HEK293 (cell line): ENCODE results near the gene LCN6.

Source experiments
- CTCF ChIA-PET: fragments of 350-600 bp; formaldehyde crosslinking; extraction: SDS; loops from one replicate; lab custom pipeline; 2021; ENCODE audit warnings: antibody characterized with exemption; lab: Yijun Ruan, JAX
- POLR2A ChIA-PET: fragments of 300-600 bp; formaldehyde crosslinking; extraction: SDS; loops from one replicate; lab custom pipeline; 2020; ENCODE audit warnings: antibody characterized with exemption, inconsistent platforms; lab: Yijun Ruan, JAX
- H3K27ac ChIP-seq: fragments of 200-500 bp; sonication (Bioruptor generic); 2 replicates; pipeline ENCODE4 v1.5.1; 2014; ENCODE audit warnings: low read depth, low read length, control low read depth, inconsistent platforms; ENCODE audit errors: extremely low read depth
- H3K36me3 ChIP-seq, 2 experiments: fragments of 200-500 bp in 1 of 2; sonication (Bioruptor generic) in 1 of 2; 1 replicate in 1 of 2; 2 replicates in 1 of 2; pipeline ENCODE4 v1.5.1; 2014 to 2017; ENCODE audit warnings: inconsistent platforms in 2 of 2, low read length in 2 of 2; ENCODE audit not compliant: control insufficient read depth in 2 of 2, insufficient read depth in 1 of 2
- H3K4me1 ChIP-seq: fragments of 200-500 bp; sonication (Bioruptor generic); 2 replicates; pipeline ENCODE4 v1.5.1; 2014; ENCODE audit warnings: mild to moderate bottlenecking, low read length, inconsistent platforms; ENCODE audit not compliant: control insufficient read depth, insufficient read depth
- H3K4me3 ChIP-seq: 2 replicates; pipeline ENCODE4 v1.5.1; 2011; ENCODE audit warnings: low read depth, mild to moderate bottlenecking, control low read depth, low read length, moderate library complexity
- H3K9me3 ChIP-seq: fragments of 200-500 bp; sonication (Bioruptor generic); 2 replicates; pipeline ENCODE4 v1.5.1; 2014; ENCODE audit warnings: low read depth, low read length, inconsistent platforms; ENCODE audit not compliant: control insufficient read depth, insufficient read depth
- HIC1 ChIP-seq: fragments of 450-650 bp; formaldehyde crosslinking; IDR thresholded peaks from 2 replicates; pipeline ENCODE4 v1.5.1; 2016; ENCODE audit warnings: missing biosample characterization, missing genetic modification characterization
- INSM2 ChIP-seq: fragments of 450-650 bp; formaldehyde crosslinking; IDR thresholded peaks from 2 replicates; pipeline ENCODE4 v1.5.1; 2016; ENCODE audit warnings: missing biosample characterization, missing genetic modification characterization
- KLF8 ChIP-seq: fragments of 450-650 bp; formaldehyde crosslinking; IDR thresholded peaks from 2 replicates; pipeline ENCODE4 v1.5.1; 2016; ENCODE audit warnings: missing biosample characterization, missing genetic modification characterization
- PBX3 ChIP-seq: sonication (generic); formaldehyde crosslinking; IDR thresholded peaks from 2 replicates; pipeline ENCODE4 v1.8.1; 2022; ENCODE audit warnings: mild to moderate bottlenecking, moderate library complexity, missing genetic modification reagents
- SCRT2 ChIP-seq: fragments of 450-650 bp; formaldehyde crosslinking; IDR thresholded peaks from 2 replicates; pipeline ENCODE4 v1.5.1; 2016; ENCODE audit warnings: missing biosample characterization, missing genetic modification characterization
- SP2 ChIP-seq: fragments of 450-650 bp; formaldehyde crosslinking; IDR thresholded peaks from 2 replicates; pipeline ENCODE4 v1.5.1; 2016; ENCODE audit warnings: missing biosample characterization, missing genetic modification characterization
- YY1 ChIP-seq: fragments of 450-650 bp; formaldehyde crosslinking; IDR thresholded peaks from 2 replicates; pipeline ENCODE4 v1.5.1; 2018; ENCODE audit warnings: missing biosample characterization, missing genetic modification characterization
- ZBTB11 ChIP-seq: fragments of 450-650 bp; formaldehyde crosslinking; conservative IDR thresholded peaks from 2 replicates; pipeline ENCODE4 v1.5.1; 2016; ENCODE audit warnings: low read depth, missing biosample characterization, missing genetic modification characterization
- ZBTB20 ChIP-seq: fragments of 450-650 bp; formaldehyde crosslinking; IDR thresholded peaks from 2 replicates; pipeline ENCODE4 v1.5.1; 2016; ENCODE audit warnings: missing biosample characterization, missing genetic modification characterization
- ZBTB48 ChIP-seq: fragments of 450-650 bp; formaldehyde crosslinking; IDR thresholded peaks from 2 replicates; pipeline ENCODE4 v1.5.1; 2016; ENCODE audit warnings: missing biosample characterization, missing genetic modification characterization
- ZFP3 ChIP-seq: fragments of 450-650 bp; formaldehyde crosslinking; IDR thresholded peaks from 2 replicates; pipeline ENCODE4 v1.5.1; 2016; ENCODE audit warnings: low read depth, missing biosample characterization, missing genetic modification characterization
- ZFP69B ChIP-seq: fragments of 450-650 bp; formaldehyde crosslinking; IDR thresholded peaks from 2 replicates; pipeline ENCODE4 v1.5.1; 2016; ENCODE audit warnings: missing biosample characterization, missing genetic modification characterization
- ZNF16 ChIP-seq: fragments of 450-650 bp; formaldehyde crosslinking; IDR thresholded peaks from 2 replicates; pipeline ENCODE4 v1.5.1; 2016; ENCODE audit warnings: low read depth, missing biosample characterization, missing genetic modification characterization
- ZNF175 ChIP-seq: fragments of 450-650 bp; formaldehyde crosslinking; IDR thresholded peaks from 2 replicates; pipeline ENCODE4 v1.5.1; 2016; ENCODE audit warnings: missing biosample characterization, missing genetic modification characterization
- ZNF423 ChIP-seq: fragments of 450-650 bp; formaldehyde crosslinking; IDR thresholded peaks from 2 replicates; pipeline ENCODE4 v1.5.1; 2016; ENCODE audit warnings: missing biosample characterization, missing genetic modification characterization
- ZNF513 ChIP-seq: fragments of 450-650 bp; IDR thresholded peaks from 2 replicates; pipeline ENCODE4 v1.5.1; 2018; ENCODE audit warnings: missing biosample characterization, missing genetic modification characterization
- ZNF530 ChIP-seq: fragments of 450-650 bp; formaldehyde crosslinking; IDR thresholded peaks from 2 replicates; pipeline ENCODE4 v1.5.1; 2016; ENCODE audit warnings: low read depth, missing biosample characterization, missing genetic modification characterization
- ZNF692 ChIP-seq: fragments of 450-650 bp; formaldehyde crosslinking; IDR thresholded peaks from 2 replicates; pipeline ENCODE4 v1.5.1; 2016; ENCODE audit warnings: missing biosample characterization, missing genetic modification characterization

The LCN6 gene

GRCh38 chr9:136792321-136793085 lies 44.2 kb upstream of the LCN6 start:
- H3K27ac ChIP-seq: no peak overlapping the region
- no peaks in the 10 kb centered on the region for H3K9me3 ChIP-seq
- H3K4me1 ChIP-seq: peaks cover 10% of the 10 kb centered on the region
- ChIA-PET POLR2A (interaction anchor here (0.9 to 2.6 kb wide), 5 partner anchors 9 to 448 kb away, joined by 3 to 8 read pairs (median 4); partner anchors contain the start of gene TUBB4B), CTCF (interaction anchor here (0.6 to 3.0 kb wide), 20 partner anchors 9 to 278 kb away, joined by 3 to 18 read pairs (median 4); partner anchors contain the start of genes AJM1, LCN8, RABL6 and SAPCD2)
- peaks cover 0 to 21% of the 10 kb centered on the region in 2 experiments; a peak in 1 of 3 replicates for H3K36me3 ChIP-seq
- H3K4me3 ChIP-seq: no peak overlapping the region
- no peak for TF ChIP-seq ZFP3
- 0 out of 2 replicates have a peak, but pooled peaks have one; percentile 19 for TF ChIP-seq HIC1 (tag by site-specific recombination)
- TF ChIP-seq ZNF16 (tag by site-specific recombination): no peak
- TF ChIP-seq ZNF513: no peak
- no peak for TF ChIP-seq INSM2 (tag by site-specific recombination)
- TF ChIP-seq ZNF423 (tag by site-specific recombination): no peak
- TF ChIP-seq ZFP69B: no peak
- TF ChIP-seq PBX3 (CRISPR knock-in tag): no peak
- no peak for TF ChIP-seq ZNF175 (tag by site-specific recombination)
- TF ChIP-seq YY1 (tag by site-specific recombination): no peak
- TF ChIP-seq ZNF530: no peak
- peak; percentile 44 for TF ChIP-seq SP2 (tag by site-specific recombination)

GRCh38 chr9:136791516-136792276 lies 43.4 kb upstream of the LCN6 start:
- H3K4me3 ChIP-seq: peak overlapping the region; percentile 47
- ChIA-PET CTCF (interaction anchor here (0.6 to 3.0 kb wide), 20 partner anchors 10 to 582 kb away, joined by 3 to 18 read pairs (median 5); partner anchors contain the start of genes AJM1, LCN8 and RABL6), POLR2A (interaction anchor here (0.9 to 2.6 kb wide), 5 partner anchors 9 to 449 kb away, joined by 3 to 24 read pairs (median 6); partner anchors contain the start of gene TUBB4B)
- peaks cover 10% of the 10 kb centered on the region for H3K4me1 ChIP-seq
- H3K9me3 ChIP-seq: no peaks in the 10 kb centered on the region
- peak overlapping the region; percentile 74 for H3K27ac ChIP-seq
- H3K36me3 ChIP-seq: peaks cover 0 to 21% of the 10 kb centered on the region in 2 experiments; a peak in 1 of 3 replicates
- peak; percentile 45 for TF ChIP-seq SCRT2 (tag by site-specific recombination)
- peak; percentile 38; the same call in 1 of the 2 replicates for TF ChIP-seq ZBTB20 (tag by site-specific recombination)
- TF ChIP-seq ZBTB48 (tag by site-specific recombination): peak; percentile 71; the same call in 1 of the 2 replicates
- no peak for TF ChIP-seq ZBTB11 (tag by site-specific recombination)
- TF ChIP-seq PBX3 (CRISPR knock-in tag): peak; percentile 61; the same call in 1 of the 2 replicates
- TF ChIP-seq ZNF692 (tag by site-specific recombination): peak; percentile 63; the same call in 1 of the 2 replicates
- TF ChIP-seq KLF8 (tag by site-specific recombination): peak; percentile 84
